Activated T-cell treated with anti-CD3 and anti-CD28 coated beads for 24 hours (primary cell): ENCODE data around the gene TAF11L14.

Experiments used
- DNase-seq: peaks from one replicate; pipeline ENCODE4 v3.0.0-alpha.2; 2020; ENCODE audit warnings: low read depth

Gene TAF11L14

GRCh38 chr5:17679597-17680203 is 45.4 kb downstream of the TAF11L14 start:
- DNase-seq = no peak

GRCh38 chr5:17680737-17681136 is 46.5 kb downstream of the TAF11L14 start:
- DNase-seq = no peak
